Right lobe of liver (tissue), 4 donors: ENCODE results near the gene POLE.

Experiments
- POLR2A ChIP-seq: fragments of 450-650 bp; IDR thresholded peaks from one replicate; pipeline ENCODE4 v1.6.1; 2017; ENCODE audit warnings: antibody characterized with exemption, mild to moderate bottlenecking
- TF ChIP-seq, protein P1 (sequence below), 4 donors: fragments of 200-600 bp in 3 of 4; fragments of 450-650 bp in 1 of 4; IDR thresholded peaks; one replicate each; pipeline versions ENCODE4 v1.5.1 to v1.8.0; 2016 to 2022; ENCODE audit warnings: antibody characterized with exemption in 4 of 4, mild to moderate bottlenecking in 2 of 4
- donor health status: DM: no; HTN: no; CAD: no.
- donor health status: DM: no; HTN: no; CAD: no.
- donor health status: DM: no; HTN: yes; CAD: no.

DNA sequence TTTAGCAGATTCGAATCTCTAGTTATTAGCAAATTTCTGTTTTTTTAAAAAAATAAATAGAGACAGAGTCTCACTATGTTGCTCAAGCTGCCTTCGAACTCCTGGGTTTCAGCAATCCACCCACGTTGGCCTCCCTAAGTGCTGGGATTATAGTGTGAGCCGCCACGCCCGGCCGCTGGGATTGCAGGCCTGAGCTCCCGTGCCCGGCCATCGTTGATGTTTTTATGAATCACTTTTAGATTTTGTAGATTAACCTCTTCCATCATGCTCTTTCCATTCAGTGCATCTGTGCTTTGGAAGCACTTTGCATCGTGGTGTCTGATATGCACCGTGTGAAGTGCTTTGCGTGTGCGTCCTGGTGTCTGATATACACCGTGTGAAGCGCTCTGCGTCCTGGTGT lies 44.4 kb upstream of the POLE start:
- TF ChIP-seq, protein P1, sequence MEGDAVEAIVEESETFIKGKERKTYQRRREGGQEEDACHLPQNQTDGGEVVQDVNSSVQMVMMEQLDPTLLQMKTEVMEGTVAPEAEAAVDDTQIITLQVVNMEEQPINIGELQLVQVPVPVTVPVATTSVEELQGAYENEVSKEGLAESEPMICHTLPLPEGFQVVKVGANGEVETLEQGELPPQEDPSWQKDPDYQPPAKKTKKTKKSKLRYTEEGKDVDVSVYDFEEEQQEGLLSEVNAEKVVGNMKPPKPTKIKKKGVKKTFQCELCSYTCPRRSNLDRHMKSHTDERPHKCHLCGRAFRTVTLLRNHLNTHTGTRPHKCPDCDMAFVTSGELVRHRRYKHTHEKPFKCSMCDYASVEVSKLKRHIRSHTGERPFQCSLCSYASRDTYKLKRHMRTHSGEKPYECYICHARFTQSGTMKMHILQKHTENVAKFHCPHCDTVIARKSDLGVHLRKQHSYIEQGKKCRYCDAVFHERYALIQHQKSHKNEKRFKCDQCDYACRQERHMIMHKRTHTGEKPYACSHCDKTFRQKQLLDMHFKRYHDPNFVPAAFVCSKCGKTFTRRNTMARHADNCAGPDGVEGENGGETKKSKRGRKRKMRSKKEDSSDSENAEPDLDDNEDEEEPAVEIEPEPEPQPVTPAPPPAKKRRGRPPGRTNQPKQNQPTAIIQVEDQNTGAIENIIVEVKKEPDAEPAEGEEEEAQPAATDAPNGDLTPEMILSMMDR (IDR thresholded peaks at IDR 0.05): no peak
- no peak for TF ChIP-seq POLR2A
